Measurements from ENCODE around the gene CTU2. TPM values are rescaled to one million over a fixed set of nuclear protein-coding genes. Genes with fewer than 3 reads are reported as not detected.

CTU2 gene
- total RNA-seq, 3 donors from 2014 or later, result 7.3 to 8.2 (median 7.8) TPM

GRCh38 chr16:88741368-88741767, 35.1 kb downstream of the CTU2 start:
- Histone ChIP-seq H3K27ac (no peak overlapping the region), H3K36me3 (no peaks in the 10 kb centered on the region), H3K4me3 (no peak overlapping the region), H3K9me3 (no peaks in the 10 kb centered on the region), H3K27me3 (no peaks in the 10 kb centered on the region), H3K4me1 (peaks cover 0 to 4% of the 10 kb centered on the region in 2 donors)
- no peak for DNase-seq (ENCODE audit: low spot score in 2 of 2)
- TF ChIP-seq POLR2AphosphoS5 (IDR thresholded peaks at IDR 0.05) (no peak), CTCF (IDR thresholded peaks at IDR 0.05) (no peak), POLR2A (IDR thresholded peaks at IDR 0.05) (no peak)
- intact Hi-C loops (cut with DNase I; ENCODE audit: low total_unique reads), result loop anchor here (5.0 kb wide), 1 partner anchor 41 kb away; no protein-coding TSS in a partner anchor

- no peak for DNase-seq (ENCODE audit: low spot score in 2 of 2)
- H3K9me3 ChIP-seq, result no peaks in the 10 kb centered on the region
- H3K36me3 ChIP-seq, result no peaks in the 10 kb centered on the region
- no peaks in the 10 kb centered on the region for H3K27me3 ChIP-seq
- H3K4me3 ChIP-seq, result no peak overlapping the region
- intact Hi-C loops (cut with DNase I; ENCODE audit: low total_unique reads), result loop anchor here (5.0 kb wide), 1 partner anchor 39 kb away; no protein-coding TSS in a partner anchor
- peaks cover 0 to 4% of the 10 kb centered on the region in 2 donors for H3K4me1 ChIP-seq
- H3K27ac ChIP-seq, result no peak overlapping the region
- TF ChIP-seq POLR2A (IDR thresholded peaks at IDR 0.05) (no peak), CTCF (IDR thresholded peaks at IDR 0.05) (no peak), POLR2AphosphoS5 (IDR thresholded peaks at IDR 0.05) (no peak)
Measured at GRCh38 chr16:88742896-88743605, 36.7 kb downstream of the CTU2 start.

GRCh38 chr16:88743693-88744576, 37.6 kb downstream of the CTU2 start:
- Histone ChIP-seq H3K4me3 (peak overlapping the region in 1 of 3 donors; percentile 9), H3K27ac (no peak overlapping the region), H3K36me3 (no peaks in the 10 kb centered on the region), H3K27me3 (no peaks in the 10 kb centered on the region), H3K9me3 (no peaks in the 10 kb centered on the region), H3K4me1 (peaks cover 0 to 4% of the 10 kb centered on the region in 2 donors)
- DNase-seq (ENCODE audit: low spot score in 2 of 2), result peak; percentile 58 to 87
- TF ChIP-seq POLR2AphosphoS5 (IDR thresholded peaks at IDR 0.05) (peak in 2 of 3 donors; percentile 29 to 40), POLR2A (IDR thresholded peaks at IDR 0.05) (no peak), CTCF (IDR thresholded peaks at IDR 0.05) (peak; percentile 76 to 85 (median 78))
- intact Hi-C loops (cut with DNase I; ENCODE audit: low total_unique reads), result loop anchor here (5.0 kb wide), 1 partner anchor 38 kb away; no protein-coding TSS in a partner anchor

GRCh38 chr16:88744577-88745521, 38.5 kb downstream of the CTU2 start:
- H3K4me1 ChIP-seq, result peaks cover 0 to 4% of the 10 kb centered on the region in 2 donors

More at GRCh38 chr16:88744577-88745521, 38.5 kb downstream of the CTU2 start:
- no peaks in the 10 kb centered on the region for H3K27me3 ChIP-seq
- no peaks in the 10 kb centered on the region for H3K9me3 ChIP-seq
- no peaks in the 10 kb centered on the region for H3K36me3 ChIP-seq
- intact Hi-C loops (cut with DNase I; ENCODE audit: low total_unique reads), result loop anchor here (5.0 kb wide), 1 partner anchor 37 kb away; no protein-coding TSS in a partner anchor
- H3K4me3 ChIP-seq, result no peak overlapping the region
- TF ChIP-seq POLR2AphosphoS5 (IDR thresholded peaks at IDR 0.05) (no peak), POLR2A (IDR thresholded peaks at IDR 0.05) (no peak), CTCF (IDR thresholded peaks at IDR 0.05) (no peak)
- H3K27ac ChIP-seq, result no peak overlapping the region
- no peak for DNase-seq (ENCODE audit: low spot score in 2 of 2)

Measured in breast epithelium (tissue), 4 donors.